ENCODE data around the gene RAET1L. TPM values are rescaled to one million over a fixed set of nuclear protein-coding genes. Genes with fewer than 3 reads are reported as not detected.
A peak's percentile ranks its signal among the peaks of the same experiment; 100 is the strongest.
"Not testable (repeated sequence)": the region's sequence is repeated elsewhere in the genome, so short reads cannot be mapped to it uniquely, and the experiment has no call there.

RAET1L gene
- total RNA-seq, 2 experiments from 2014 or later: not detected

GRCh38 chr6:150026976-150027805 is 1.9 kb upstream of the RAET1L start:
- POLR2A ChIA-PET: interaction anchor here (1.0 kb wide), 1 partner anchor 26 kb away, joined by 3 read pairs; no protein-coding TSS in a partner anchor
- no peaks in the 10 kb centered on the region for H3K36me3 Mint-ChIP-seq (ENCODE audit: low read depth)
- H3K27ac Mint-ChIP-seq: no peak overlapping the region
- H3K9me3 Mint-ChIP-seq (ENCODE audit: insufficient read depth): no peaks in the 10 kb centered on the region
- H3K4me1 Mint-ChIP-seq (ENCODE audit: low read depth): no peaks in the 10 kb centered on the region
- CTCF ChIA-PET: no interaction called here
- DNase-seq (no peak), ATAC-seq (no peak)
- no peak overlapping the region for H3K4me3 Mint-ChIP-seq
- peaks cover 38% of the 10 kb centered on the region for H3K27me3 Mint-ChIP-seq (ENCODE audit: low read depth)

GRCh38 chr6:150024646-150025155 is 631 bp downstream of the RAET1L start:
- no peaks in the 10 kb centered on the region for H3K36me3 Mint-ChIP-seq (ENCODE audit: low read depth)
- no peaks in the 10 kb centered on the region for H3K9me3 Mint-ChIP-seq (ENCODE audit: insufficient read depth)
- no peak overlapping the region for H3K4me3 Mint-ChIP-seq
- CTCF ChIA-PET: no interaction called here
- DNase-seq (no peak), ATAC-seq (no peak)
- H3K27me3 Mint-ChIP-seq (ENCODE audit: low read depth): peaks cover 45% of the 10 kb centered on the region
- H3K4me1 Mint-ChIP-seq (ENCODE audit: low read depth): no peaks in the 10 kb centered on the region
- POLR2A ChIA-PET: no interaction called here
- no peak overlapping the region for H3K27ac Mint-ChIP-seq

- POLR2A ChIA-PET; H3K27ac Mint-ChIP-seq; H3K9me3 Mint-ChIP-seq (ENCODE audit: insufficient read depth); H3K36me3 Mint-ChIP-seq (ENCODE audit: low read depth); H3K4me3 Mint-ChIP-seq; CTCF ChIA-PET; DNase-seq; ATAC-seq; H3K4me1 Mint-ChIP-seq (ENCODE audit: low read depth): not testable (repeated sequence)
- peaks cover 46% of the 10 kb centered on the region for H3K27me3 Mint-ChIP-seq (ENCODE audit: low read depth)
These were observed 1.3 kb downstream of the RAET1L start for GRCh38 chr6:150024021-150024420.

GRCh38 chr6:150021870-150022269 is 3.5 kb downstream of the RAET1L start:
- H3K4me3 Mint-ChIP-seq; H3K27ac Mint-ChIP-seq; H3K4me1 Mint-ChIP-seq (ENCODE audit: low read depth); DNase-seq; H3K36me3 Mint-ChIP-seq (ENCODE audit: low read depth); H3K9me3 Mint-ChIP-seq (ENCODE audit: insufficient read depth); POLR2A ChIA-PET; ATAC-seq; CTCF ChIA-PET: not testable (repeated sequence)
- peaks cover 56% of the 10 kb centered on the region for H3K27me3 Mint-ChIP-seq (ENCODE audit: low read depth)

GRCh38 chr6:150018846-150019580 is 6.3 kb downstream of the RAET1L start:
- no peaks in the 10 kb centered on the region for H3K36me3 Mint-ChIP-seq (ENCODE audit: low read depth)
- peaks cover 56% of the 10 kb centered on the region for H3K27me3 Mint-ChIP-seq (ENCODE audit: low read depth)
- no peak overlapping the region for H3K27ac Mint-ChIP-seq
- no peaks in the 10 kb centered on the region for H3K9me3 Mint-ChIP-seq (ENCODE audit: insufficient read depth)
- ATAC-seq: no peak
- H3K4me1 Mint-ChIP-seq (ENCODE audit: low read depth): peaks cover 18% of the 10 kb centered on the region
- POLR2A ChIA-PET: no interaction called here
- H3K4me3 Mint-ChIP-seq: no peak overlapping the region
- DNase-seq: no peak
- CTCF ChIA-PET: interaction anchor here (1.1 kb wide), 1 partner anchor 58 kb away, joined by 3 read pairs; no protein-coding TSS in a partner anchor

- ATAC-seq; DNase-seq; H3K27ac Mint-ChIP-seq; H3K36me3 Mint-ChIP-seq (ENCODE audit: low read depth); H3K9me3 Mint-ChIP-seq (ENCODE audit: insufficient read depth); H3K4me3 Mint-ChIP-seq: not testable (repeated sequence)
- CTCF ChIA-PET: interaction anchor here (0.7 to 2.4 kb wide), 17 partner anchors 9 to 380 kb away, joined by 3 to 17 read pairs (median 4); no protein-coding TSS in a partner anchor
- Mint-ChIP-seq H3K4me1 (ENCODE audit: low read depth) (peaks cover 26% of the 10 kb centered on the region), H3K27me3 (ENCODE audit: low read depth) (peaks cover 64% of the 10 kb centered on the region)
- POLR2A ChIA-PET: interaction anchor here (0.7 kb wide), 1 partner anchor 1374 kb away, joined by 3 read pairs; no protein-coding TSS in a partner anchor
These were observed 8.2 kb downstream of the RAET1L start for GRCh38 chr6:150017186-150017521.

GRCh38 chr6:150016324-150017185 is 8.8 kb downstream of the RAET1L start:
- peaks cover 26% of the 10 kb centered on the region for H3K4me1 Mint-ChIP-seq (ENCODE audit: low read depth)
- POLR2A ChIA-PET: interaction anchor here (0.7 kb wide), 1 partner anchor 1374 kb away, joined by 3 read pairs; no protein-coding TSS in a partner anchor

GRCh38 chr6:150015281-150016001 is 9.9 kb downstream of the RAET1L start:
- peak overlapping the region; percentile 37 for H3K27ac Mint-ChIP-seq
- H3K9me3 Mint-ChIP-seq (ENCODE audit: insufficient read depth); CTCF ChIA-PET; H3K36me3 Mint-ChIP-seq (ENCODE audit: low read depth); POLR2A ChIA-PET: not testable (repeated sequence)
- peak; percentile 74 for ATAC-seq
- DNase-seq: peak; percentile 44
- H3K4me1 Mint-ChIP-seq (ENCODE audit: low read depth): peaks cover 26% of the 10 kb centered on the region
- peak overlapping the region; percentile 15 for H3K4me3 Mint-ChIP-seq
- peaks cover 71% of the 10 kb centered on the region for H3K27me3 Mint-ChIP-seq (ENCODE audit: low read depth)

More at GRCh38 chr6:150016324-150017185, 8.8 kb downstream of the RAET1L start:
- Mint-ChIP-seq H3K4me3 (no peak overlapping the region), H3K27ac (no peak overlapping the region), H3K27me3 (ENCODE audit: low read depth) (peaks cover 69% of the 10 kb centered on the region), H3K36me3 (ENCODE audit: low read depth) (no peaks in the 10 kb centered on the region), H3K9me3 (ENCODE audit: insufficient read depth) (no peaks in the 10 kb centered on the region)
- CTCF ChIA-PET: interaction anchor here (0.6 to 2.4 kb wide), 20 partner anchors 9 to 380 kb away, joined by 3 to 17 read pairs (median 3); no protein-coding TSS in a partner anchor
- ATAC-seq: peak; percentile 80
- peak; percentile 68 for DNase-seq

GRCh38 chr6:150014623-150015280 is 10.6 kb downstream of the RAET1L start:
- POLR2A ChIA-PET; H3K36me3 Mint-ChIP-seq (ENCODE audit: low read depth); CTCF ChIA-PET; H3K9me3 Mint-ChIP-seq (ENCODE audit: insufficient read depth); ATAC-seq; H3K4me3 Mint-ChIP-seq; H3K27ac Mint-ChIP-seq; DNase-seq: not testable (repeated sequence)
- Mint-ChIP-seq H3K27me3 (ENCODE audit: low read depth) (peaks cover 76% of the 10 kb centered on the region), H3K4me1 (ENCODE audit: low read depth) (peaks cover 26% of the 10 kb centered on the region)

GRCh38 chr6:150013785-150014622 is 11.3 kb downstream of the RAET1L start:
- Mint-ChIP-seq H3K4me3 (peak overlapping the region; percentile 23), H3K27me3 (ENCODE audit: low read depth) (peaks cover 76% of the 10 kb centered on the region), H3K4me1 (ENCODE audit: low read depth) (peaks cover 26% of the 10 kb centered on the region)
- POLR2A ChIA-PET; ATAC-seq; CTCF ChIA-PET; H3K9me3 Mint-ChIP-seq (ENCODE audit: insufficient read depth); H3K36me3 Mint-ChIP-seq (ENCODE audit: low read depth); H3K27ac Mint-ChIP-seq; DNase-seq: not testable (repeated sequence)

Measured in activated CD8-positive, alpha-beta T cell treated with anti-CD3 and anti-CD28 coated beads, Interleukin-2, amount 10 ng/mL, durations not matched to agents 7 days and 5 days (primary cell).